K562 (cell line): ENCODE measurements around the gene ANAPC5. TPM values are rescaled to one million over a fixed set of nuclear protein-coding genes. Genes with fewer than 3 reads are reported as not detected.

Experiments used
- ATAC-seq: fragments of 200-7000 bp; cut with Tn5 transposase; 3 replicates; pipeline ENCODE4 v1.9.1; 2020; ENCODE audit warnings: moderate library complexity
- BruUV-seq: library from RNA; stranded (reverse); fragments of 400-500 nt; replicated peaks from 2 replicates; lab custom pipeline; 2021; lab: Mats Ljungman, UMichigan
- CTCF ChIA-PET: fragments of 300-600 bp; formaldehyde crosslinking; extraction: SDS; loops from one replicate; lab custom pipeline; 2021; ENCODE audit warnings: low intra/inter-chr PET ratio; lab: Yijun Ruan, JAX
- POLR2A ChIA-PET: fragments of 300-600, 350-650 bp; sonication (Branson Sonifier 250); formaldehyde crosslinking; extraction: SDS; loops from one replicate; lab custom pipeline; 2021; ENCODE audit warnings: antibody characterized with exemption, inconsistent platforms; lab: Yijun Ruan, JAX
- DNase-seq, 4 experiments: peaks; one replicate each; pipeline versions ENCODE4 v3.0.0 to v3.0.0-alpha.2; 2011 to 2018; ENCODE audit warnings: low spot score in 3 of 4, mixed read lengths in 3 of 4; ENCODE audit errors: extremely low read depth in 1 of 4
- FAIRE-seq: peaks from 2 replicates; lab custom pipeline; 2011; peaks lifted over from hg19 to GRCh38; lab: Jason Lieb, UNC
- H2AFZ ChIP-seq: 2 replicates; pipeline ENCODE4 v1.6.0; 2011; ENCODE audit warnings: low read depth, low read length, control low read depth, inconsistent platforms
- H3K27ac ChIP-seq: fragments of 200-600 bp; 3 replicates; pipeline ENCODE4 v1.8.0; 2011; ENCODE audit warnings: low read depth, mild to moderate bottlenecking, control low read depth, inconsistent platforms, low read length, moderate library complexity, mixed read lengths; ENCODE audit errors: extremely low read depth
- H3K27me3 ChIP-seq, 2 experiments: fragments of 300-600 bp in 1 of 2; 2 replicates in 1 of 2; 3 replicates in 1 of 2; pipeline versions ENCODE4 v1.6.0 to v1.8.0; 2011; ENCODE audit warnings: inconsistent platforms in 2 of 2, low read length in 2 of 2, mild to moderate bottlenecking in 1 of 2, mixed read lengths in 1 of 2, moderate library complexity in 1 of 2; ENCODE audit not compliant: control insufficient read depth in 2 of 2, insufficient read depth in 2 of 2
- H3K36me3 ChIP-seq: fragments of 300-600 bp; 3 replicates; pipeline ENCODE4 v1.8.0; 2011; ENCODE audit warnings: mild to moderate bottlenecking, low read length, inconsistent platforms; ENCODE audit not compliant: control insufficient read depth, insufficient read depth
- H3K4me1 ChIP-seq, 2 experiments: fragments of 200-600 bp in 1 of 2; replicated peaks in 1 of 2; 2 replicates in 1 of 2; 3 replicates in 1 of 2; pipeline versions ENCODE4 v1.5.1 to v1.8.0; 2011; ENCODE audit warnings: inconsistent platforms in 2 of 2, low read length in 2 of 2, mild to moderate bottlenecking in 1 of 2, mixed read lengths in 1 of 2, moderate library complexity in 1 of 2; ENCODE audit not compliant: control insufficient read depth in 2 of 2, insufficient read depth in 2 of 2
- H3K4me2 ChIP-seq: 2 replicates; pipeline ENCODE4 v1.6.1; 2011; ENCODE audit warnings: low read length, control low read depth, inconsistent platforms, mixed read lengths; ENCODE audit not compliant: insufficient read depth
- H3K4me3 ChIP-seq: fragments of 200-600 bp; sonication (generic), shearing (Covaris generic); 2 replicates; pipeline ENCODE4 v1.5.1; 2016; ENCODE audit warnings: control low read depth, inconsistent platforms
- H3K79me2 ChIP-seq: fragments of 200-600 bp; 3 replicates; pipeline ENCODE4 v1.8.0; 2011; ENCODE audit warnings: low read length, inconsistent platforms; ENCODE audit not compliant: control insufficient read depth, insufficient read depth
- H3K9ac ChIP-seq, 2 experiments: 2 replicates each; pipeline versions ENCODE4 v1.6.0 to v1.6.1; 2011; ENCODE audit warnings: low read depth in 2 of 2, low read length in 2 of 2, control low read depth in 1 of 2, inconsistent platforms in 1 of 2, mild to moderate bottlenecking in 1 of 2, mixed read lengths in 1 of 2; ENCODE audit not compliant: insufficient read depth in 1 of 2
- H3K9me1 ChIP-seq: one replicate; pipeline ENCODE4 v1.6.0; 2011; ENCODE audit warnings: inconsistent platforms, mild to moderate bottlenecking, low read length, moderate library complexity; ENCODE audit not compliant: control insufficient read depth, insufficient read depth
- H3K9me3 ChIP-seq: replicated peaks from 2 replicates; pipeline ENCODE4 v1.5.1; 2011; ENCODE audit warnings: low read depth, low read length, inconsistent platforms; ENCODE audit not compliant: control insufficient read depth, insufficient read depth
- H4K20me1 ChIP-seq: replicated peaks from 2 replicates; pipeline ENCODE4 v1.6.1; 2011; ENCODE audit warnings: low read length, inconsistent platforms, mixed read lengths; ENCODE audit not compliant: control insufficient read depth, insufficient read depth
- ADNP ChIP-seq: fragments of 200-800 bp; sonication (Bioruptor generic); IDR thresholded peaks from 2 replicates; pipeline ENCODE4 v1.6.1; 2016; ENCODE audit warnings: missing genetic modification characterization, missing compliant biosample characterization
- FOXJ3 ChIP-seq: sonication (generic); formaldehyde crosslinking; IDR thresholded peaks from 2 replicates; pipeline ENCODE4 v1.4.0; 2020; ENCODE audit warnings: mild to moderate bottlenecking, missing genetic modification reagents
- HNRNPK ChIP-seq: fragments of 200-400 bp; formaldehyde crosslinking; IDR thresholded peaks from one replicate; pipeline ENCODE4 v1.6.1; 2018; ENCODE audit warnings: mild to moderate bottlenecking, low read depth, low read length; ENCODE audit not compliant: poor library complexity, severe bottlenecking
- HNRNPLL ChIP-seq: fragments of 200-400 bp; formaldehyde crosslinking; IDR thresholded peaks from 2 replicates; pipeline ENCODE4 v1.6.1; 2017; ENCODE audit warnings: low read length, low read depth, mild to moderate bottlenecking; ENCODE audit not compliant: poor library complexity, severe bottlenecking
- HNRNPUL1 ChIP-seq: fragments of 200-400 bp; formaldehyde crosslinking; IDR thresholded peaks from 2 replicates; pipeline ENCODE4 v1.6.1; 2017; ENCODE audit warnings: low read length
- JUND ChIP-seq, 2 experiments: IDR thresholded peaks; 2 replicates in 1 of 2; 3 replicates in 1 of 2; pipeline ENCODE4 v1.6.1; 2011; ENCODE audit warnings: borderline replicate concordance in 2 of 2, low read depth in 2 of 2, low read length in 2 of 2, improper control_type of control experiment in 1 of 2, missing biosample characterization in 1 of 2, missing genetic modification characterization in 1 of 2, missing genetic modification reagents in 1 of 2
- L3MBTL2 ChIP-seq: fragments of 450-650 bp; IDR thresholded peaks from 2 replicates; pipeline ENCODE4 v1.6.1; 2016; ENCODE audit warnings: mild to moderate bottlenecking, moderate library complexity
- MED1 ChIP-seq: sonication (generic); formaldehyde crosslinking; IDR thresholded peaks from 2 replicates; pipeline ENCODE4 v1.8.1; 2023; ENCODE audit warnings: missing genetic modification reagents, borderline replicate concordance
- SMAD3 ChIP-seq: fragments of 450-650 bp; formaldehyde crosslinking; conservative IDR thresholded peaks from 2 replicates; pipeline ENCODE4 v1.4.0; 2020; ENCODE audit warnings: mild to moderate bottlenecking
- ZNF717 ChIP-seq: fragments of 250-450 bp; sonication (Bioruptor Pico); IDR thresholded peaks from 2 replicates; pipeline ENCODE4 v1.5.0; 2021
- ZNF785 ChIP-seq: fragments of 250-450 bp; sonication (Bioruptor Pico); IDR thresholded peaks from 2 replicates; pipeline ENCODE4 v1.4.0; 2020; ENCODE audit warnings: mild to moderate bottlenecking
- WGBS: fragments of 100-300 bp; shearing (Covaris generic); methylation state at CpG from one replicate; pipeline ENCODE4 v1.1.6; 2016; ENCODE audit warnings: low coverage, mixed read lengths; ENCODE audit not compliant: insufficient coverage; ENCODE audit errors: missing lambda C conversion rate; 5-methylcytosine and 5-hydroxymethylcytosine counted together
- in situ Hi-C: fragments of 300-500 bp; cut with MboI; formaldehyde crosslinking; loops from 4 replicates; pipeline ENCODE4 v1.15.0; 2018; ENCODE audit warnings: inconsistent platforms, mixed read lengths
- intact Hi-C: fragments of 100-400 bp; cut with micrococcal nuclease; formaldehyde crosslinking; loops from 2 replicates; pipeline ENCODE4 v1.14.2; 2022
- polyA plus RNA-seq, 8 experiments: library from polyadenylated mRNA; depleted of rRNA in 4 of 8; stranded (reverse) in 5 of 8; unstranded in 3 of 8; fragments of >200 nt; fragmentation: Nextera tagmentation in 2 of 8; fragmentation: Illumina TruSeq in 1 of 8; extraction: Ambion mirVana in 2 of 8; extraction: Trizol in 1 of 8; gene quantifications; 2 replicates each; pipeline versions ENCODE4 v1.2.1 to v1.2.3, GENCODE V29; 2011 to 2014; ENCODE audit warnings: inconsistent platforms in 1 of 8, missing spikeins in 1 of 8
- total RNA-seq, 7 experiments: library from RNA; depleted of rRNA in 6 of 7; stranded (reverse); fragments of >200 nt in 6 of 7; fragmentation: Illumina TruSeq in 2 of 7; extraction: Trizol in 2 of 7; gene quantifications; 2 replicates each; pipeline versions ENCODE4 v1.2.1 to v1.2.3, GENCODE V29; 2011 to 2021; ENCODE audit warnings: low replicate concordance in 1 of 7
- TF ChIP-seq, protein P1 (sequence below): sonication (generic); formaldehyde crosslinking; IDR thresholded peaks from 2 replicates; pipeline ENCODE4 v1.8.1; 2023; ENCODE audit warnings: mild to moderate bottlenecking, missing genetic modification reagents
- TF ChIP-seq, protein P2 (sequence below): IDR thresholded peaks from 2 replicates; pipeline ENCODE4 v1.6.1; 2011; ENCODE audit warnings: borderline replicate concordance, low read depth, mild to moderate bottlenecking, moderate library complexity, low read length; ENCODE audit not compliant: insufficient read depth, poor library complexity, severe bottlenecking
- TF ChIP-seq, protein P3 (sequence below), 3 experiments: fragments of 200-800 bp in 1 of 3; fragments of 250-450 bp in 1 of 3; fragments of 450-650 bp in 1 of 3; sonication (Bioruptor Pico) in 1 of 3; sonication (Bioruptor generic) in 1 of 3; formaldehyde crosslinking in 1 of 3; IDR thresholded peaks; 2 replicates each; pipeline versions ENCODE4 v1.6.1 to v1.8.0; 2016 to 2022; ENCODE audit warnings: mild to moderate bottlenecking in 2 of 3, missing genetic modification characterization in 2 of 3, missing compliant biosample characterization in 1 of 3, moderate library complexity in 1 of 3

Gene ANAPC5
- total and polyA plus RNA-seq, 9 of the 15 experiments (the other 6 are each of a cell fraction or from before 2014, with no cell fraction given) = 136 to 315 (median 197) TPM

DNA sequence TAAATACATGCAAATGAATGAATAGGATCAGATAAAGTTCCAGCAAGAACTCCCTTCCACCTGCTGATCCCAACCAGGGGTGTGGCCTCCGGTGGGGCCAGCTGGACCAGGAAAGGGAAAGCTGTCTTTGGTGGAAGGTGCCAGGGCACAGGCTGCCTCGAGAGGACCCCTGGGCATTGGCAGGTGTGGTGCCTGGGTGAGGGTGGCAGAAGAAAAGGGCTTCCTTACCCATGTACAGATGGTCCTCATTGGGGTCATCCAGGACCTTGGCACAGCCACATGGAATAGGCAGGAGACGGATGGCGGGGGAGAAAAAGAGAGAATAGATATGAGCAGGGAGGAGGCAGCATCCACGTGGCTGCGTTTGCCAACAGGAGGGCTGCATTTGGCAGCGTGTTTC, 92.1 kb downstream of the ANAPC5 start:
- Histone ChIP-seq H3K9me1 (no peaks in the 10 kb centered on the region), H3K4me1 (no peaks in the 10 kb centered on the region), H3K79me2 (no peaks in the 10 kb centered on the region), H2AFZ (no peak overlapping the region), H3K4me3 (no peak overlapping the region), H3K36me3 (peaks cover 51% of the 10 kb centered on the region), H3K4me2 (no peak overlapping the region), H3K9me3 (no peaks in the 10 kb centered on the region), H4K20me1 (no peaks in the 10 kb centered on the region), H3K27ac (no peak overlapping the region), H3K27me3 (no peaks in the 10 kb centered on the region), H3K9ac (no peak overlapping the region)
- intact Hi-C loops = no loop called here
- TF ChIP-seq L3MBTL2 = no peak
- TF ChIP-seq HNRNPUL1 = no peak
- TF ChIP-seq ZNF717 (CRISPR knock-in tag) = no peak
- no peak for TF ChIP-seq HNRNPLL
- TF ChIP-seq, protein P1, sequence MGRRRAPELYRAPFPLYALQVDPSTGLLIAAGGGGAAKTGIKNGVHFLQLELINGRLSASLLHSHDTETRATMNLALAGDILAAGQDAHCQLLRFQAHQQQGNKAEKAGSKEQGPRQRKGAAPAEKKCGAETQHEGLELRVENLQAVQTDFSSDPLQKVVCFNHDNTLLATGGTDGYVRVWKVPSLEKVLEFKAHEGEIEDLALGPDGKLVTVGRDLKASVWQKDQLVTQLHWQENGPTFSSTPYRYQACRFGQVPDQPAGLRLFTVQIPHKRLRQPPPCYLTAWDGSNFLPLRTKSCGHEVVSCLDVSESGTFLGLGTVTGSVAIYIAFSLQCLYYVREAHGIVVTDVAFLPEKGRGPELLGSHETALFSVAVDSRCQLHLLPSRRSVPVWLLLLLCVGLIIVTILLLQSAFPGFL (CRISPR knock-in tag) = no peak
- TF ChIP-seq, protein P2, sequence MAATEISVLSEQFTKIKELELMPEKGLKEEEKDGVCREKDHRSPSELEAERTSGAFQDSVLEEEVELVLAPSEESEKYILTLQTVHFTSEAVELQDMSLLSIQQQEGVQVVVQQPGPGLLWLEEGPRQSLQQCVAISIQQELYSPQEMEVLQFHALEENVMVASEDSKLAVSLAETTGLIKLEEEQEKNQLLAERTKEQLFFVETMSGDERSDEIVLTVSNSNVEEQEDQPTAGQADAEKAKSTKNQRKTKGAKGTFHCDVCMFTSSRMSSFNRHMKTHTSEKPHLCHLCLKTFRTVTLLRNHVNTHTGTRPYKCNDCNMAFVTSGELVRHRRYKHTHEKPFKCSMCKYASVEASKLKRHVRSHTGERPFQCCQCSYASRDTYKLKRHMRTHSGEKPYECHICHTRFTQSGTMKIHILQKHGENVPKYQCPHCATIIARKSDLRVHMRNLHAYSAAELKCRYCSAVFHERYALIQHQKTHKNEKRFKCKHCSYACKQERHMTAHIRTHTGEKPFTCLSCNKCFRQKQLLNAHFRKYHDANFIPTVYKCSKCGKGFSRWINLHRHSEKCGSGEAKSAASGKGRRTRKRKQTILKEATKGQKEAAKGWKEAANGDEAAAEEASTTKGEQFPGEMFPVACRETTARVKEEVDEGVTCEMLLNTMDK = no peak
- TF ChIP-seq MED1 (CRISPR knock-in tag) = no peak
- TF ChIP-seq FOXJ3 (CRISPR knock-in tag) = no peak
- no peak for TF ChIP-seq ADNP (tag)
- TF ChIP-seq, protein P3, sequence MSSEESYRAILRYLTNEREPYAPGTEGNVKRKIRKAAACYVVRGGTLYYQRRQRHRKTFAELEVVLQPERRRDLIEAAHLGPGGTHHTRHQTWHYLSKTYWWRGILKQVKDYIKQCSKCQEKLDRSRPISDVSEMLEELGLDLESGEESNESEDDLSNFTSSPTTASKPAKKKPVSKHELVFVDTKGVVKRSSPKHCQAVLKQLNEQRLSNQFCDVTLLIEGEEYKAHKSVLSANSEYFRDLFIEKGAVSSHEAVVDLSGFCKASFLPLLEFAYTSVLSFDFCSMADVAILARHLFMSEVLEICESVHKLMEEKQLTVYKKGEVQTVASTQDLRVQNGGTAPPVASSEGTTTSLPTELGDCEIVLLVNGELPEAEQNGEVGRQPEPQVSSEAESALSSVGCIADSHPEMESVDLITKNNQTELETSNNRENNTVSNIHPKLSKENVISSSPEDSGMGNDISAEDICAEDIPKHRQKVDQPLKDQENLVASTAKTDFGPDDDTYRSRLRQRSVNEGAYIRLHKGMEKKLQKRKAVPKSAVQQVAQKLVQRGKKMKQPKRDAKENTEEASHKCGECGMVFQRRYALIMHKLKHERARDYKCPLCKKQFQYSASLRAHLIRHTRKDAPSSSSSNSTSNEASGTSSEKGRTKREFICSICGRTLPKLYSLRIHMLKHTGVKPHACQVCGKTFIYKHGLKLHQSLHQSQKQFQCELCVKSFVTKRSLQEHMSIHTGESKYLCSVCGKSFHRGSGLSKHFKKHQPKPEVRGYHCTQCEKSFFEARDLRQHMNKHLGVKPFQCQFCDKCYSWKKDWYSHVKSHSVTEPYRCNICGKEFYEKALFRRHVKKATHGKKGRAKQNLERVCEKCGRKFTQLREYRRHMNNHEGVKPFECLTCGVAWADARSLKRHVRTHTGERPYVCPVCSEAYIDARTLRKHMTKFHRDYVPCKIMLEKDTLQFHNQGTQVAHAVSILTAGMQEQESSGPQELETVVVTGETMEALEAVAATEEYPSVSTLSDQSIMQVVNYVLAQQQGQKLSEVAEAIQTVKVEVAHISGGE (CRISPR knock-in tag; IDR thresholded peaks at IDR 0.05) = no peak
- TF ChIP-seq JUND (IDR thresholded peaks at IDR 0.05; ENCODE audit: borderline replicate concordance, low read depth, low read length) = no peak
- no peak for TF ChIP-seq JUND (tag; IDR thresholded peaks at IDR 0.05; ENCODE audit: borderline replicate concordance, low read depth, low read length)
- TF ChIP-seq SMAD3 (CRISPR knock-in tag) = no peak
- TF ChIP-seq HNRNPK = no peak
- TF ChIP-seq ZNF785 = no peak
- ChIA-PET POLR2A (interaction anchor here (1.2 kb wide), 1 partner anchor 12 kb away, joined by 3 read pairs; no protein-coding TSS in a partner anchor), CTCF (no interaction called here)
- 86% methylated on average over 6 of the region's 7 CpGs for WGBS
- in situ Hi-C loops = no loop called here
- BruUV-seq = no TSS peak
- no peak for DNase-seq
- no peak for ATAC-seq
- FAIRE-seq = no peak
